ENCODE measurements around the gene IRF9.

GRCh38 chr14:24113379-24113800 lies 47.7 kb upstream of the IRF9 start:
- no peak for TF ChIP-seq REST (IDR thresholded peaks at IDR 0.05; ENCODE audit: insufficient read depth in 1 of 2, low read depth in 2 of 2, low read length in 2 of 2)
- TF ChIP-seq POLR2AphosphoS5 (IDR thresholded peaks at IDR 0.05; ENCODE audit: low read depth, low read length), result no peak
- no peak for TF ChIP-seq SIN3A (IDR thresholded peaks at IDR 0.05; ENCODE audit: borderline replicate concordance, insufficient read depth, low read length)
- TF ChIP-seq TAF1 (IDR thresholded peaks at IDR 0.05; ENCODE audit: borderline replicate concordance, insufficient read depth, low read length), result no peak
- TF ChIP-seq FOXP2 (optimal IDR thresholded peaks at IDR 0.05; ENCODE audit: borderline replicate concordance, extremely low read depth, extremely low read length, insufficient read depth), result no peak

All from PFSK-1 (cell line).